HuH-7.5 (cell line): ENCODE results near the gene TRIM24.

Source experiments
- DNase-seq: peaks from one replicate; pipeline ENCODE4 v3.0.0; 2011; ENCODE audit warnings: low spot score

Gene TRIM24

DNA sequence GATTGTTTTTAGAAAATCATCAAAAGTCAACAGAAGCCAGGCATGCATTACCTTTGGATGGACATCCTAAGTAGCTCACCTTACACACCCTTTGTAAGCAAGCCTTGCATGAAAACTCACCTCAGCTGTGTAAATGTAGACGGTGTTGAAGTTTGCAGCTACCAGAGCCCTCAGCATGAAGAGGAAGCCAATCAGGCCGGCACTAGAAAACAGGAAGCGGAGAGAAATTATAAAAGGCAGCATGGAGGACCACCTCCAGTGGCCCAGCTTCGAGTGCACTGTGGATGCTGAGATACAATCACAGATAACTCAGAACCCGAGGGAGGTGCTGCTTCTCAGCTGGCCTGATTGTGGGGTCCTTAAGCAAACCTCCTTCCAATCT is 165.8 kb downstream of the TRIM24 start:
- no peak for DNase-seq

DNA sequence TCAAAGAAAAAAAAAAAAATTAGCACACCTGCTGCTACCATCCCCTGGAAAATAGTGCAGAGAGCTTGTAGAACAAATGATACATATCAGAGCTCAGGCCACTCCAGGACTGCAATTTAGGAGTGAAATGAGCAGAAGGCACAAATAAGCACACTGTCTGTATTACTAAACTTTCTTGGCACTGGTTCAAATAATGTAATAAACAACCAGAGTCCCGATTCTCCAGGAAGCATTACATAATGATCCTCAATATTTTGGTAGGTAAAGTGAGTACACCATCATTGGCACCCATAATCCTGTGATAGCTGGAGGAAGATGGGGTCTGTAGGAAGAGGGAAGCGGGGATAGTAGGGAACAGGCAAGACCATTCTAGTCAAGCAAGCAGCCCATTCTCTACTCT is 166.8 kb downstream of the TRIM24 start:
- DNase-seq = no peak

DNA sequence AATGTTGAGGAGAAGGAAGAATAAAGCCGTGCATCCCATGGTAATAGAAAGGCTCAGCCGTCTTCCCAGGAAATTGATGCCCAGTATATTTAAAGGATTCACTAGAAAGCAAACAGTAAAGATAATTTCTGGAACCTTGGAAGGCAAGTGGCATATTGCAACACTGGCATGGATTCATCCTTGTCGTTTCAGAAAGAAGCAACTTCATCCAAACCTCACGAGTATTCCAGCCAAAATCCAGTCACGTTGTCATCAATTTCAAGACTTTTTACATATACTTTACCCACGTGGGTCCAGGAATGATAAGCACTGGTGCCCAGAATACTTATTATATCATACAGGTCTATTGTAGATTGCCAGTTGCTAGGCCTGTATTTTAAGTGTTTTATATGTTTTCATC is 167.3 kb downstream of the TRIM24 start:
- DNase-seq = no peak

DNA sequence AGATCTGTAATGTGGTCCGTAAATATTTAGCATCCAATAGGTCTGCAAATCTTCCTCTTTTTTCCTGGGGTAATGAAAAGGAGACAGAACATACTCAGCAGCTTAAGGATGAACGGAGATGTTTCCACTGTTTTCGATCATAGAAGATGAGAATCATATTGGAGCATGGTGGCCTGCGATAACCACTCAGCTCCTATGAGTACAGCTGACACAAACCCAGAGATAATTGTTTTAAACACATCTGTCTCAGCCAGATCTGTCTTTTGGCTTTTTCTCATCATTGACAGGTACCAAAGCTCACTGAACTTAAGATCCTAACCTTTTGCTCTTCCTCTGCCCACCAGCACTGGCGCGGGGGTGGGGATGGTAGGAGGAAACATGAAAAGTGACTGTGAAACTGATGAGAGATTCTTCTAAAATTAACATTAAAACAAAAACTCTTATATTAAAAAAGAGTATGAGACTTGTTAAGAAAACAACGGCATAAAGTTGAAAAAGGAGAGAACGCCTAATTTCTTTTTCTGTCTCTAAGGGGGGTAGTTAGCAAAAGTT is 170.1 kb downstream of the TRIM24 start:
- no peak for DNase-seq

DNA sequence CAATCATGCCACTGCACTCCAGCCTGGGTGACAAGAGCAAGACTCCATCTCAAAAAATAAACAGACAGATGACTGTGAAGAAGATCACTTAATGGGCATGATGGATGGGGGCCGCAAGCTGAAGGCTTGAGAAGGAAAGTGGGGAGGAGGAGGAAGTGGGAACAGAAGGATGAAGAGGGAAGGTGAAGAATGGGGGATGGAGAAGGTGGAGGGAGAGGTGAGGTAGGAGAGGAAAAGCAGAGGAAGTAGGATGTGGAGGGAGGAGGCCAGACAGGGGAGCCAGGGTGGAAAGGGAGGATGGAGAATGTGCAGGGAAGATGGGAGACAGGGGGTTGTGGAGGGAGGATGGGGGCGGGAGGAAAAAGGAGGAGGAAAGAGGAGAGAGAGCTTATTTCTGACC is 172.3 kb downstream of the TRIM24 start:
- no peak for DNase-seq

DNA sequence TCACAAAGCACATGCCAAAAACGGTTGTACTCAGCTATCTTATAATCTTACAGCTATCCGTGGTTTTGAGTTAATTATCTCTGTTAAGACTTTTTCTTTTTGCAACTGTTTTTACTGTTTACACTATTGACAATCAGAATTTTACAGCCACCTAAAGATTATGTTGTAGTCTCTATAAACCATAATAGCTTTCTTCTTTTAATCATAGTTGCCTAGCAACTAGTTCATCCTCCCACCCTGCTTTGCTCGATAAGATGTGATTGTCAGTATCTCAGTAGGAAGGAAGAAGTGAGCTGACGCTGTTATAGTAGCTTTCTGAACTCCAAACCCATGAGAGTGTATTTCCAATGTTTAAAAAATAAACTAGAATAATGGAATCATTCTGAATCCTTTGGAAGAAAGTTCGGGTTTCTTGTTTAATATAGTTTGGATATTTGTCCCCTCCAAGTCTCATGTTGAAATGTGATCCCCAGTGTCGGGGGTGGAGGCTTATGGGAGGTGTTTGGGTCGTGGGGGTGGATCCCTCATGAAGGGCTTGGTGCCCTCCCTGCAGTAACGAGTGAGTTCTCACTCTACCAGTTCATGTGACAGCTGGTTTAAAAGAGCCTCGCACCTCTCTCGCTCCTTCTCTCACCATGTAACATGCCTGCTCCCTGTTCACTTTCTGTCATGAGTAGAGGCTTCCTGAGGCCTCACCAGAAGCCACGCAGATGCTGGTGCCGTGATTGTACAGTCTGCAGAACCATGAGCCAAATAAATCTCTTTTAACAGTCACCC is 173.0 kb downstream of the TRIM24 start:
- DNase-seq = no peak
